Right lobe of liver (tissue), 4 donors: ENCODE results near the gene ANKRD31.

Experiments used
- POLR2A ChIP-seq: fragments of 450-650 bp; IDR thresholded peaks from one replicate; pipeline ENCODE4 v1.6.1; 2017; ENCODE audit warnings: antibody characterized with exemption, mild to moderate bottlenecking
- TF ChIP-seq, protein P1 (sequence below), 4 donors: fragments of 200-600 bp in 3 of 4; fragments of 450-650 bp in 1 of 4; IDR thresholded peaks; one replicate each; pipeline versions ENCODE4 v1.5.1 to v1.8.0; 2016 to 2022; ENCODE audit warnings: antibody characterized with exemption in 4 of 4, mild to moderate bottlenecking in 2 of 4
- donor health status: DM: no; HTN: no; CAD: no.
- donor health status: DM: no; HTN: no; CAD: no.
- donor health status: DM: no; HTN: yes; CAD: no.

DNA sequence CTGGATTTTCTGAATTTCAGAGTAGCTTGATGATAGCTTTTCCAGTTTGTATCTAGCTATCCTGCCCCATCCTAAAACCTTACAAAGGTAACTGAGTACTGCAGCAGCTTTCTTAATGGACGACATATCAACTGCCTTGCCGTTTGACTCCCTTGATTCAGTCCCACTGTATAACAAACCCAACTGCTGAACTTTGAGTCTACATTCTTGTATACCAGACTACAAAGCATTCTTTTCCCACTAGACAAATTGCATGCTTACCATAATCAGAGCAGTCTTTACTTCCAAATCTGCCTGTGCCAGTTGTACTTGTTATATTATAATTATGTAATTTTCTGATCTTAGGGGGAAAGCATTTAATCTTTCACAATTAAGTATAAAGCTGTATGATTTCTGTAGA lies 47.3 kb downstream of the ANKRD31 start:
- TF ChIP-seq, protein P1, sequence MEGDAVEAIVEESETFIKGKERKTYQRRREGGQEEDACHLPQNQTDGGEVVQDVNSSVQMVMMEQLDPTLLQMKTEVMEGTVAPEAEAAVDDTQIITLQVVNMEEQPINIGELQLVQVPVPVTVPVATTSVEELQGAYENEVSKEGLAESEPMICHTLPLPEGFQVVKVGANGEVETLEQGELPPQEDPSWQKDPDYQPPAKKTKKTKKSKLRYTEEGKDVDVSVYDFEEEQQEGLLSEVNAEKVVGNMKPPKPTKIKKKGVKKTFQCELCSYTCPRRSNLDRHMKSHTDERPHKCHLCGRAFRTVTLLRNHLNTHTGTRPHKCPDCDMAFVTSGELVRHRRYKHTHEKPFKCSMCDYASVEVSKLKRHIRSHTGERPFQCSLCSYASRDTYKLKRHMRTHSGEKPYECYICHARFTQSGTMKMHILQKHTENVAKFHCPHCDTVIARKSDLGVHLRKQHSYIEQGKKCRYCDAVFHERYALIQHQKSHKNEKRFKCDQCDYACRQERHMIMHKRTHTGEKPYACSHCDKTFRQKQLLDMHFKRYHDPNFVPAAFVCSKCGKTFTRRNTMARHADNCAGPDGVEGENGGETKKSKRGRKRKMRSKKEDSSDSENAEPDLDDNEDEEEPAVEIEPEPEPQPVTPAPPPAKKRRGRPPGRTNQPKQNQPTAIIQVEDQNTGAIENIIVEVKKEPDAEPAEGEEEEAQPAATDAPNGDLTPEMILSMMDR (IDR thresholded peaks at IDR 0.05), result no peak
- no peak for TF ChIP-seq POLR2A
